Muscle layer of colon (tissue), 2 donors: ENCODE data around the gene TSPAN18.

ENCODE experiments used
- H3K27ac ChIP-seq: one replicate; pipeline ENCODE4 v1.7.0; 2013; ENCODE audit warnings: low read depth, mild to moderate bottlenecking, low read length, moderate library complexity
- H3K27me3 ChIP-seq, 2 donors: one replicate each; pipeline ENCODE4 v1.7.0; 2013; ENCODE audit warnings: low read length in 2 of 2, mild to moderate bottlenecking in 2 of 2; ENCODE audit not compliant: insufficient read depth in 2 of 2, control insufficient read depth in 1 of 2
- H3K36me3 ChIP-seq: one replicate; pipeline ENCODE4 v1.7.0; 2013; ENCODE audit warnings: mild to moderate bottlenecking, low read length; ENCODE audit not compliant: insufficient read depth
- H3K4me1 ChIP-seq: one replicate; pipeline ENCODE4 v1.7.0; 2013; ENCODE audit warnings: mild to moderate bottlenecking, low read length; ENCODE audit not compliant: insufficient read depth
- H3K4me3 ChIP-seq, 2 donors: one replicate each; pipeline ENCODE4 v1.7.0; 2013; ENCODE audit warnings: low read length in 2 of 2, low read depth in 1 of 2, mild to moderate bottlenecking in 1 of 2, moderate library complexity in 1 of 2
- H3K9ac ChIP-seq: one replicate; pipeline ENCODE4 v1.7.0; 2013; ENCODE audit warnings: low read length
- H3K9me3 ChIP-seq: one replicate; pipeline ENCODE4 v1.7.0; 2013; ENCODE audit warnings: mild to moderate bottlenecking, low read length
- donor health status: abdominal sarcoma.
- donor health status: Adenocarcinoma of cecum.

The TSPAN18 gene

GRCh38 chr11:44911029-44911814, 184.5 kb downstream of the TSPAN18 start:
- peaks cover 15% of the 10 kb centered on the region for H3K36me3 ChIP-seq
- H3K27me3 ChIP-seq: no peaks in the 10 kb centered on the region
- H3K27ac ChIP-seq: peak overlapping the region; percentile 25
- peaks cover 9% of the 10 kb centered on the region for H3K4me1 ChIP-seq
- no peaks in the 10 kb centered on the region for H3K9me3 ChIP-seq
- no peak overlapping the region for H3K4me3 ChIP-seq
- no peak overlapping the region for H3K9ac ChIP-seq

- Histone ChIP-seq H3K27me3 (no peaks in the 10 kb centered on the region), H3K9ac (no peak overlapping the region), H3K27ac (no peak overlapping the region), H3K4me3 (no peak overlapping the region), H3K4me1 (peaks cover 9% of the 10 kb centered on the region), H3K36me3 (peaks cover 20% of the 10 kb centered on the region), H3K9me3 (no peaks in the 10 kb centered on the region)
These were observed 185.7 kb downstream of the TSPAN18 start for GRCh38 chr11:44912270-44912987.

GRCh38 chr11:44913502-44913901, 186.7 kb downstream of the TSPAN18 start:
- Histone ChIP-seq H3K36me3 (peaks cover 25% of the 10 kb centered on the region), H3K9ac (no peak overlapping the region), H3K27me3 (no peaks in the 10 kb centered on the region), H3K27ac (no peak overlapping the region), H3K9me3 (no peaks in the 10 kb centered on the region), H3K4me3 (no peak overlapping the region), H3K4me1 (peaks cover 9% of the 10 kb centered on the region)

GRCh38 chr11:44914105-44914504, 187.3 kb downstream of the TSPAN18 start:
- Histone ChIP-seq H3K4me1 (peaks cover 9% of the 10 kb centered on the region), H3K27me3 (no peaks in the 10 kb centered on the region), H3K9me3 (no peaks in the 10 kb centered on the region), H3K36me3 (peaks cover 27% of the 10 kb centered on the region), H3K9ac (no peak overlapping the region), H3K27ac (no peak overlapping the region), H3K4me3 (no peak overlapping the region)

- H3K27ac ChIP-seq: no peak overlapping the region
- H3K9ac ChIP-seq: no peak overlapping the region
- H3K27me3 ChIP-seq: no peaks in the 10 kb centered on the region
- no peaks in the 10 kb centered on the region for H3K9me3 ChIP-seq
- no peak overlapping the region for H3K4me3 ChIP-seq
- H3K36me3 ChIP-seq: peaks cover 36% of the 10 kb centered on the region
- peaks cover 9% of the 10 kb centered on the region for H3K4me1 ChIP-seq
These were observed 188.2 kb downstream of the TSPAN18 start for GRCh38 chr11:44915004-44915403.

GRCh38 chr11:44915621-44916020, 188.9 kb downstream of the TSPAN18 start:
- H3K4me1 ChIP-seq: peaks cover 8% of the 10 kb centered on the region
- no peak overlapping the region for H3K4me3 ChIP-seq

GRCh38 chr11:44916331-44916730, 189.6 kb downstream of the TSPAN18 start:
- Histone ChIP-seq H3K27me3 (no peaks in the 10 kb centered on the region), H3K4me1 (peaks cover under 1% of the 10 kb centered on the region), H3K9ac (no peak overlapping the region), H3K9me3 (no peaks in the 10 kb centered on the region), H3K27ac (no peak overlapping the region), H3K4me3 (no peak overlapping the region), H3K36me3 (peaks cover 40% of the 10 kb centered on the region)

More at GRCh38 chr11:44915621-44916020, 188.9 kb downstream of the TSPAN18 start:
- Histone ChIP-seq H3K27me3 (no peaks in the 10 kb centered on the region), H3K36me3 (peaks cover 40% of the 10 kb centered on the region), H3K9ac (no peak overlapping the region), H3K9me3 (no peaks in the 10 kb centered on the region), H3K27ac (no peak overlapping the region)

GRCh38 chr11:44916801-44917385, 190.1 kb downstream of the TSPAN18 start:
- Histone ChIP-seq H3K4me3 (no peak overlapping the region), H3K4me1 (no peaks in the 10 kb centered on the region), H3K36me3 (peaks cover 40% of the 10 kb centered on the region), H3K27me3 (no peaks in the 10 kb centered on the region), H3K27ac (no peak overlapping the region), H3K9ac (no peak overlapping the region), H3K9me3 (no peaks in the 10 kb centered on the region)

- Histone ChIP-seq H3K36me3 (peaks cover 32% of the 10 kb centered on the region), H3K27me3 (no peaks in the 10 kb centered on the region), H3K9me3 (no peaks in the 10 kb centered on the region), H3K9ac (no peak overlapping the region), H3K4me1 (no peaks in the 10 kb centered on the region), H3K27ac (no peak overlapping the region), H3K4me3 (no peak overlapping the region)
These were observed 191.0 kb downstream of the TSPAN18 start for GRCh38 chr11:44917741-44918140.

- Histone ChIP-seq H3K9ac (no peak overlapping the region), H3K27me3 (no peaks in the 10 kb centered on the region), H3K36me3 (peaks cover 42% of the 10 kb centered on the region), H3K4me1 (no peaks in the 10 kb centered on the region), H3K4me3 (no peak overlapping the region), H3K9me3 (no peaks in the 10 kb centered on the region), H3K27ac (no peak overlapping the region)
These were observed 193.7 kb downstream of the TSPAN18 start for GRCh38 chr11:44920451-44920850.

GRCh38 chr11:44923115-44923514, 196.4 kb downstream of the TSPAN18 start:
- no peaks in the 10 kb centered on the region for H3K4me1 ChIP-seq
- no peak overlapping the region for H3K27ac ChIP-seq
- no peaks in the 10 kb centered on the region for H3K9me3 ChIP-seq
- peaks cover 36% of the 10 kb centered on the region for H3K36me3 ChIP-seq
- no peaks in the 10 kb centered on the region for H3K27me3 ChIP-seq
- H3K4me3 ChIP-seq: no peak overlapping the region
- H3K9ac ChIP-seq: no peak overlapping the region
